UCSD-AML1 (cell line): ENCODE measurements around the gene PFN3.
A peak's percentile ranks its signal among the peaks of the same experiment; 100 is the strongest.

Experiments used
- DNase-seq: peaks from one replicate; lab custom pipeline; 2025; ENCODE audit not compliant: unreplicated experiment; lab: John Stamatoyannopoulos, UW

PFN3 gene, protein sequence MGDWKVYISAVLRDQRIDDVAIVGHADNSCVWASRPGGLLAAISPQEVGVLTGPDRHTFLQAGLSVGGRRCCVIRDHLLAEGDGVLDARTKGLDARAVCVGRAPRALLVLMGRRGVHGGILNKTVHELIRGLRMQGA

DNA sequence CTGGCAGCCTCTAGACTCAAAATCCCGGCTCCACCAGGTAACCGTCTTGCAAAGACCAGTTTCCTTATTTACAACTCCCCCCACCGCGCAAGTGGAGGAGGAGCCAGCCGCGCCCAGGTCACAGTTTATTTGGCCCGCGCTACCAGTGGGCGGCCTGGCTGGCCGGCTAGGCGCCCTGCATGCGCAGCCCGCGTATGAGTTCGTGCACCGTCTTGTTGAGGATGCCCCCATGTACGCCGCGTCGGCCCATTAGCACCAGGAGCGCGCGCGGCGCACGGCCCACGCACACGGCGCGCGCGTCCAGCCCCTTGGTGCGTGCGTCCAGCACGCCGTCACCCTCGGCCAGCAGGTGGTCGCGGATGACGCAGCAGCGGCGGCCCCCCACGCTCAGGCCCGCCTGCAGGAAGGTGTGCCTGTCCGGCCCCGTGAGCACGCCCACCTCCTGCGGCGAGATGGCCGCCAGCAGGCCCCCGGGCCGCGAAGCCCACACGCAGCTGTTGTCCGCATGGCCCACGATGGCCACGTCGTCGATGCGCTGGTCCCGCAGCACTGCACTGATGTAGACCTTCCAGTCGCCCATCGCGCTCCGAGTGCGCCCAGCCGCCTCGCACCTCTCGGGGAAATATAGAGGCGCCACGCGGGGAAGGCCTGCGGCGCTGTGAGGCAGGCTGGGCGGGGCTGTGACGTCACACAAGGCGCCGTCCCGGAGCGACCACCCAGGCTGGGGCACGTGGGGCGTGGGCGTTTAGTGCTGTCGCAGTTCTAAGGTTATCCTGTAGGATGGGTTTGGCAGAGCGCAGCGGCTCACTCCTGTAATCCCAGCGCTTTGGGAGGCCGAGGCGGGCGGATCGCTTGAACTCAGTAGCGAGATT is at the start of gene PFN3:
Gene PFN3 (minus strand): TSS at position 665 of the 872 bp plus-strand sequence. CDS start 85 bp downstream, at position 580.
- no peak for DNase-seq

DNA sequence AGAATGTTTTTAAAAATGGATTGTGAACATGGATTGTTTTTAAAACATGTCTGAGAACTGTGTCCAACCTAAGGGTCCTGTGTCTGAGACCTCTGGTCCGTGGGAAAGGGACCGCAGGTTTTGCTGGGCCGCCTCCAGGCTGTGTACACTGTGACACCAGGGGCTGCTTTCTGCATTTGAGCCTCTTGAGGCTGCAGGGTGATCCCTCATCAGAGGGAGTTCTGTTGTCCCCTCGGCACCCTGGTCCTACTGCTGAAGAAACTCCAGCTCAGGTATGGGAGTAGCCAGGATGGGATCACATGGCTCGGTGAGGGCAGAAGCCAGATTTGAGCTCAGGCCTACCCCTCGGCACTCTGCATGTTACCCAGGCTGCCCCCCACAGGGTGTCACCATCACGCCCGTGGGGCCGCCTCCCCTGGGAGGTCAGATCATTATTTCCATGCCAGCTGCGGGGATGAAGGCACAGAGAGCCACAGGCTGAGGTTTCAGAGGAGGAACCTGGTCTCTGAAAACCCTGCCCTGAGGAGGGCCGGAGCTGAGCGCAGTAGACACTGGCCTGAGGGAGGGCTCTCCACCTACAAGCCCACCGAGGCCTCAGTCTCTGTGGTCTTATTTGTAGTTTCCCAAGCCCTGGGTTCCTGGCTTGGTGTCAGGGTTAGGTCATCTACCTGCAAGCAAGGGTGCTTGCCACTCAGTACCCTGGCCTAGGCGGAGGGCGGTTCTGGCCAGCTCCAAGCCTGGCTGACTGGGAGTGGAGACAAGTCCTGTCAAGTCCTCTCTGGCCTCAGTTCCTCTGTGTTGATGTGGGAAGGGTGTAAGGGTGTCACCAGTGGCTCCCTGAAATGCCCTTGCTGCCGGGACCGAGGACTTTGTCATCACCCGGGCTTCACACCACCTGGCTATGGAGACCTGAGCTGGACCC is 48.9 kb upstream of the PFN3 start:
- no peak for DNase-seq

DNA sequence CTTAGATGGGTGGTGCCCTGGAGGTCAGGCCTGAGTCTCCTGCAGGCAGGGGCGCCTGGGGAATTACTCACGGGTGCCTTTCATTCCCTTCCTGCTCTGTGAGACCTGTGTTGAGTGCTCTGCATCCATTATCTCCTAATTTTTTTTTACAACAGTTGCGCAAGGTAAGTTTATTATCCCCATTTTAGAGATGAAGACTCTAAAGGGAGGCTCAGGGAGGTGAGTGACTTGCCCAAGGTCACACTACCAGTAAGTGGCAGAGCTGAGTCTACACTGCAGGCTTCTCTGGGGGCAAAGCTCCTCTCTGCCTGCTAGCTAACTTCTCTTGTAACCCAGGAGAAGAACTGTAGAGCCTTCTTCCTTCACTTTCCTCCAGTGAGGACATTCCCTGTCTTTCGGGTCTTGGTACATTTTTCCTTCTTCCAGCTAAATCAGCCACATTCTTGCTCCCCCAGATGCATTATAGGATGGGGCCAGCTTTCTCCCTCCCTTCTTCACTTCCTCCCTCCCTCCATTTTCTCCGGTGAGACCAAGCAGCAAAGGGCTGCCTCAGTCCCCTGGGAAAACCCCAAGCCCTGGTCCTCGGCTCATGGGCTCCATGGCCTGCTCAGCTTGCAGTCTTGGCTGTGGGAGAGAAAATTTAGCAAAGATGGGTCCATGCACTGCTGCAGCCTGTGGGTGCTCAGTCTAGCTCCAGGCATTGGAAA is 47.9 kb upstream of the PFN3 start:
- DNase-seq: no peak

DNA sequence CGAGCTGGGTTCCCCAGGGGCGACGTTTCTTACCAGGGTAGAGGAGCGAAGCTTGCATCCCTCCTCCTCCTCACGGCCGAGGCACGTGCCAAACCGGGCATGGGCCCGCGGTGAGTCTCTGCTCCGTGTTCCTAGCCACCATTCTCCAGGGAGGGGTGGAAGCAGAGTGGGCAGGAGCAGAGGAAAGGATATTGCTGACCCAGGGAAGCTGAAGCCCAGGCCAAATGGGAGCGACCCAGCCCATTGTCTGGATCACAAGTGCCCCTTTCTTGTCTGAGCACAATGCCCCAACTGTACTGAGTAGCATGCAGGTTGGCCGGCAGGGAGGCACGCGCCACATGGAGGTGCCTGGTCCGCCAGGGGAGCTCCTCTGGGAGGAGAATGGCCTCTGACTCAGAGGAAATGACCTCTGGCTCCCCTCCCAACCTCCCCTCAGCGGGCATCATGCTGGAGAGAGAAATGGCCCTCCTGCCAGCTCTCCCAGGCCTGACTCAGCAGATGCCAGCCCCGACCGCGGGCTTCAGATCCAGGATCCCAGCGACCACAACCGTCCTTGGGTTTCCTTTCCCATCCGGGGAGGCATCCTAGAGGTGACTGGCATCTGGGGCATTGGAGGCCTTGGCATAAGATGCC is 47.3 kb upstream of the PFN3 start:
- peak; percentile 75 for DNase-seq

DNA sequence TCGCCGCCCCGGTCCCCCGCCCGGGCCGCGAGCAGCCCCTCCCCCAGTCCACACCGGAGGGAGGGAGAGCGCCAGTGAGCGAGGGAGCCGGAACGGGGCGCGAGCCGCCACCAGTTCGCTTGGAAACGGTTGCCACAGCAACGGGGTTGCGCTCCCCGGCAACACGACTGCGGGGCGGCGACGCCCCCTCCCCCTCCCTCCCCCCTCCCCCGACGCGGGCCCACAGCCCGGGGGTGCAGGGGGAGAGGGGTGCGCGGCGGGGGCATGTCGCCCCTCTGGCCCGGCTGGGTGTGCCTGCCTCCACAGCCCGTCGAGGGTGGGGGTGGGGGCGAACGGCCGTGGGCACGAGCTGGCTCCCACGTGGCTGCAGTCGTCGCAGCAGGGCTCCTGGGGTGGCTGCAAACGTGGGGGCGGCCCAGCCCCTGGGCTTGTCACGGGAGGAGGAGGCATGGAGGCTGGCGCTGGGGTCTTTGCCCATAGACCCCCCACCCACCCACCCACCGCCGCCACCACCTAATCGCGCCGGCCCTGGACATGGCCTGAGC is 46.7 kb upstream of the PFN3 start:
- DNase-seq: peak; percentile 65

DNA sequence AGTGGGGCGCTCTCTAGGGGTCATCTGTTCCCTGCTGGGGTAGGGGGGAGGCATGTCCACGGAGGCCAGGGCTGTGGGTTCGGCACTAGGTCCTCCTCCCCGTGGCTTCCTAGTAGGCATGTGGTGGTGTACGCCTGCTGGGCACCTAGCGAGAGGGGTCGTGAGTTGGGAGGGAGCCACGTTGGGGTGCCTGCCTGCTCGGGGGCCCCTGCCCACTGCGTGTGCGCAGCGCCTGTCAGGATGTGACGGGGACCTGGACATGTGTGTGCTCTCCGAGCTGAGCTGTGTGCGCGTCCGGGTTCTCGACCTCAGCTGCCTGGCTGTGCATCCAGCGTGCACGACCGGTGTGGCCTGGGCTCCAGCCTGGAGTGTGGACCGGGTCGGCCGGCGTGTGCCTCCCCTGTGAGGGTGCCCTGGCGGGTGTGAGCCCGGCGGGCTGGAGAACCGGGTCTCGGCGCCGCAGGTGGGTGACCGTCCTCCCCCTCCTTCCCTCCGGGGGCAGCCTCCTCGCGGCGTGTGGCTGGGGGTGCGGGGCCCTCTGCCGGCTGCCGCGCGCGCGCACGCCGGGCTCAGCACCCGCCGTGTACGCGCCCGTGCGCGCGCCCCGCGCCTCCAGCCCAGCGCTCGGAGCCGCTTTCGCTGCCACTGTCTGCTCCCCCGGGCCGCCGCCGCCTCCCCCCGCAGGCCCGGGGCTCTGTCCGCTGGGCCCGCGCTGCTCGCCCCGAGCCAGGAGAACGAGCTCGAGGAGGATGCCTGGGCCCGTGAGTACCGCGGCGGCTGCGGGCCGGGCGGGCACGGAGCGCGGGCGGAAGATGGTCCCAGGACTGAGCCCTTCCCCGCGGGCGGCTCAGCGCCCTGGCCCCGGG is 46.0 kb upstream of the PFN3 start, which contains the start of gene PRR7:
Gene PRR7 (plus strand): TSS at position 615 of the 866 bp plus-strand sequence. CDS start 8,254 bp downstream, outside the sequence.
- DNase-seq: peak; percentile 78

DNA sequence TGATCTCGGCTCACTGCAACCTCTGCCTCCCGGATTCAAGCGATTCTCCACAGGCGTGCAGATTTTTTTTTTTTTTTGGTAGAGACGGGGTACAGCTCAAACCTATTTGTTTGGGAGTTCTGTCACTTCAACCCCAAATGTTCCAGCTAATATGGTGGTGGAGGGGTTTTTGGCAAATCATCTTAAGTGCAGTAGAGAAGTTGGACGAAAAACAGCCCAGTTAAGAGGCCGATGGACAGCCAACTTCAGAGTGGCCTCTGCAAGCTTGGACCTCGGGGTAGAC is 45.4 kb upstream of the PFN3 start:
- no peak for DNase-seq

DNA sequence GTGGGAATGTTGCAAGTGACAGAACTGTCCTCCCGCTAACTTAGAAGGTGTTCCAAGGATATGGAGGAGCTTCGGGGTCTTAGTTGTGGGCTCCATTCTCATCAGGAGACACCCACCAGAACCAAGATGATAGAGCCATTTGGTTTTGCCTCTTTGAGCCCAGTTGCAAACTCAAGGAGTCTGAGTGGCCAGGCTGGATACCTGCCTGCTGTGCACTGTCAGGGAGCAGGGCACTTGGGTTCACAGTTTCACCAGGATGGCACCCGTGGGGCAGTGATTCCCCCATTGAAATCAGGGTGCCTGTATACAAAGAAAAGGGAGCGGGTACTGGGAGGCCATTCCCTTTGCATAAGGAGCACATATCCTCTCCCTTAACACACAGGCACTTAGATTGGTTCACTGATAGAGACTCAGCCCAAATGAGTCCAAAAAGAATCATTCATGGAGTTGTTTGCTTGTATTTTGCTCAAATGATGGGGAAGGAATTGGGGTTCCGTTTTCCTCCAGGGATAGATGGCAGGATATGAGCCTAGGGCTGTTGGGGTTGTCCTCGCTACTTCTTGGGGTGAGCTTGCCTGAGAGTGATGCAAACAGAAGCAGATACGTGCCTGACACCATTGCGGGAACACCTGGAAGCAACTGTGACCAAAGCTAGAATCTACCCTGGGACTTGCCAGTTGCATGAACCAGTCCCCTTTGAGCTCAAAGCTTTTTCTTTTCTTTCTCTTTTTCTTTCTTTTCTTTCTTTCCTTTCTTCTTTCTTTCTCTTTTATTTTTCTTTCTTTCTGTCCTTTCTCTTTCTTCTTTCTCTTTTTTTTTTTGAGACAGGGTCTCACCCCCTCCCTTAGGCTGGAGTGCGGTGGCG is 44.8 kb upstream of the PFN3 start:
- DNase-seq: no peak

DNA sequence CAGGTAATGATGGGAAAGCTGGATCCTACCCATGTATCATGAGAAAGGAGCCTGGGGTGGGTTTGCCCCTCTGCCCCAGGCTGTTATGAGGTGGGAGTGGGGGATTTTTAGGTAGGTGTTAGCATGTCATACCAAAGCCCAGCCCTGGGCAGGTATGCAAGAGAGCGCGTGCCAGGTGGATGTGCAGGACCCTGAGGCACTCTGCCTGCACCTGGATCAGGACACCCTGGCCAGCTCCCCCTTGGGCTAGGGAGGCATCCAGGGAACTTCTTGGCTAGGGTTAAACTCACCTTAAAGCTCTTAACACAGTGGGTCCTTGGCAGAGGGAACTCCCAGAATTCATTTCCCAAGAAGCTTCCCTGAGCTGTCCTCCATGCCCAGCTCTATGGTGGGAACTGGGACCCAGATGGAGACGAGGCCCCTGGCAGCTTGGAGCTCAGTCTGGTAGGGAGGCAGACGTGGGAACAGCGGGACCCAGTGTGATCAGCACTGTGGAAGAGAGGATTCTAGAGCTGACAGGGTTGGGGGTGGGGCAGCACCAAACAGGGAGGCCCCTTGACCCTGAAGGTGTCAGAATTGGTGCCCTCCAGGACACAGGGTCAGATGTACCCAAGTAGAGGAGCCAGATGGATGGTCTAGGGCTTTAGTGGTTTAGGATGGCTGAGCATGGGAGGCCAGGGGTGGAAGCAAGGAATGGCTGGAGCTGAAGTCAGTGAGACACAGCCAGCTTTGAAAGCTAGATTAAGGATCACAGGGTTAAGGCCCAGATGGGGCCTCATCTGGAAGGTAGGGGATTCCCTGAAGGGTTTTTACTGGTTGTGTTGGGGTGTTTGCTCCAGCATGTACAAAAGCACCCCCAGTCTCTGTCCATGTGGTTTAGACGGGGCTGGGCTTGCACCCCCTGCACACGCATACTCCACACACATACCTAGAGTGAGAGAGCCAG is 43.9 kb upstream of the PFN3 start:
- no peak for DNase-seq

DNA sequence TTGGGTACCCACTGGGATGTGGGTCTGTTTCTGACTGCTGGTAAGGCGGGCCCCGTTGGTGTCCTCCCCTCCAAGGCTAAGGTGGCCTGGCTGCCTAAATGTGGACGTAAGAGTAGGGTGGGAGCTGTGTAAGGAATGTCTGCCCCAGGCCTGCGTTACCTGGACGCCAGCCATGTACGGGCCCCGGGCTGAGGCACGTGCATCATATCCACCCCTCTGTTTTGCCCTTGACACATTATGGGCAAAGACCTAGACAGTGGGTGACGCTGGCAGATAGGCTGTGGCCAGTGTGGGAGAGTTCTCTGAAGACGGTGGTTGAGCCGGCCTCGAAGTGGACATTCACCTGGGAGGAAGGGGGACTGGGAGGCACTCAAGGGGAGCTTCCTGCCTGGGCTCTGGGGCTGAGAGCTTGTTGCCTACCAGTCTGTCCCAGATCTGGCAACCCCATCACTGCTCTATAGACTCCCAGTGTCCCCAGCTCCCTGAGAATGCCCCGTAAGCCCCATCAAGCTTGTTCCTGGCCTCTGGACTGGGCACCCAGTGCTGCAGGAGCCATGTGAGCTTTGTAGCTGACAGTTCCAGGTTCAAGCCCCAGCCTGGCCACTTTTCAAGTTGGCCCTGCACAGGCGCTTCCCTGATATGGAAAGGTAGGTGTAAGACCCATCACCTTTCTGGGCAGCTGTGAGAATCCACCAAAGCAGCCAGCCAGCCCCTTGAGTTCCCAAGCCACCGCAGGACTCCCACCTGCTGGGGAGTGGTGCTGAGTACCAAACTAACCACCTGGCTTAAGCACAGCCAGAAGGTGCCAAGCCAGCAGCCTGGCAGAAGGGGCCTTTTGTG is 42.9 kb upstream of the PFN3 start:
- DNase-seq: no peak

DNA sequence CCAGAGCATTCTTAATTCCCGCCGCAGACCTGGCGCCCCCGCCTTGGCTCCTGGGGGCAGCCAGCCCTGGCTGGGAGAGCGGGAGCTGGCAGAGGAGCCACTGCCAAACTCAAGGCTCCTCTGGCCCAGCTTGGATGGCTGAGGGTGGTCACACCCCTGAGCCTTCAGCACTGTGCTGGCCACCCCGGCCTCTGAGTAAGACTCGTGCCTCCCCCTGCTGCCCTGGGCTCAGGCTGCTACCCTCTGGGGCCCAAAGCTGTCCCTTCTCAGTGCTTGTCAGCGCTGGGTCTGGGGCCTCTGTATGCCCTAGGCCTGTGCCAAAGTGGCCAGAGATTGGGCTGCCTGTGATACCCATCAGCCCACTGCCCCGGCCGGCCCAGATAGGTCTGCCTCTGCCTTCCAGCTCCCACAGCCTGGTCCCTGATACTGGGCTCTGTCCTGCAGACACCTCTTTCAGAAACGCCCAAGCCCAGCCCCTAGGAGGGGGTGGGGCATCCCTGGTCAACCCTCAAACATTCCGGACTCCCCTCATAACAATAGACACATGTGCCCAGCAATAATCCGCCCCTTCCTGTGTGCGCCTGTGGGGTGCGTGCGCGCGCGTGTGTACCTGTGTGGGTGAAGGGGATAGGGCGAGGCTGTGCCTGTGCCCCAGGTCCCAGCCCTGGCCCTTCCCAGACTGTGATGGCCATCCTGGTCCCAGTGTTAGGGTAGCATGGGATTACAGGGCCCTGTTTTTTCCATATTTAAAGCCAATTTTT is 41.8 kb upstream of the PFN3 start:
- DNase-seq: no peak

DNA sequence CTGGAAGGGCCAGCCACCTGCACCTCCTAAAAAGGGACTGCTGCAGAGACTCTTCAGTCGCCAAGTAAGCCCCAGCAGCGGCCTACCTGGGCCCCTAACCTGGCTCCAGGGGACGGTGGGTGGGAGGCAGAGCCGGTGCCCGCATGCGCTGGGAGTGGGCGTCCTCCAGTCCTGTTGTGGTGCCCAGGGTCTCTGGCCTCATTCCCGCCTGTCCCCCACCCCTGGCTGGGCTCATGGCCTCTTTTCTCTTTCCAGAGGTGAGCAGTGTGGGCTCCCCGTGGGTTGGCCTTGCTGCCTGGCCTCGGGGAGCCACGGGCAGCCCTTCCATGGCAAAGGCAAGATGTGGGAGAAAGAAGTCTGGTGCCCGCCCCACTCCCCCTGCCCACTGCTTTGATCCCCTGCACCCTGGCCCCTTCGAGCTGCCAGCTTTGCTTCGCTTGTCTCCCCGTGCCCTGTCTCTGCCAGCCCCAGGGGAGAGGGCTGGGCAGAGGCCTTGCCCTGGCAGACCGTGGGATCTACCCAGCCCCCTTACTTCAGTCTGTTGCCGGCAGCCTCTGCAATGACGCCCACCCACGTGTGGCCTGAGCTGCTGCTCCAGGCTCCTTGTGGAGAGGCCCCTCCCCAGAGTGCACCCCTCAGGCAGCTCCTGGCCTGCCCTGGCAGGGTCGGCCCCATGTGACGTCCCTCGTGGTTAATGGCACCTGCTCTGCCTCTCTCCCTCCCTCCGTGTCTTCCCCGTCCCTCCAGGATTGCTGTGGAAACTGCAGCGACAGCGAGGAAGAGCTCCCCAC is 40.7 kb upstream of the PFN3 start:
- no peak for DNase-seq

DNA sequence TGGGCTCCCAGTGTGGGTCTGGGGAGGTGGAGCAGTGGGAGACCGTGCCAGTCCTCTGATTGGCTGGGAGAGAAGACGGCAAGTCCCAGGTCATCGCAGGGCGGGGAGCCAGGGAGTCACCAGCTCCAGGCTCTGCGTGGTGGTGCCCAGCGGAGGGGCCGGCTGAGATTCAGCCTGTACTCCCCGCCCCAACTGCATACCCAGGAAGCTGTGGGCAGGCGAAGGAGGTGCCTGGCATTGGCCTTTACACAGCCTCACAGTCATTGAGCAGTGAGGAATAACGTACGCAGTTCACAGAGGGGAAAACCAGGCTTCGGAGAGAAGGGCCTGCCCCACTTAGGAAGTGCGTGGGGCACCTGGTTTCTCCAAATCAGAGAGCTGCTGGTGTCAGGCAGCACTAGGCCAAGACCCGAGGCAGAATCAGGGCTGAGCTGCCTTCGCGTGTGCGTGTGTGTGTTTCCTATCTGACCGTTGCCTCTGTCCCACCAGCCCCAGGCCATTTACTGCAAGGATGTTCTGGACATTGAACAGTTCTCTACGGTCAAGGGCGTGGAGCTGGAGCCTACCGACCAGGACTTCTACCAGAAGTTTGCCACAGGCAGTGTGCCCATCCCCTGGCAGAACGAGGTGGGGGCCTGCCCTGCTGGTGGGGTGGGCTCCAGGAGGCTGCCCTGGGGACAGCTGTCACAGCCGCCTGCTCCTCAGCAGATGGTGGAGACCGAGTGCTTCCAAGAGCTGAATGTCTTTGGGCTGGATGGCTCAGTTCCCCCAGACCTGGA is 39.9 kb upstream of the PFN3 start:
- DNase-seq: no peak

DNA sequence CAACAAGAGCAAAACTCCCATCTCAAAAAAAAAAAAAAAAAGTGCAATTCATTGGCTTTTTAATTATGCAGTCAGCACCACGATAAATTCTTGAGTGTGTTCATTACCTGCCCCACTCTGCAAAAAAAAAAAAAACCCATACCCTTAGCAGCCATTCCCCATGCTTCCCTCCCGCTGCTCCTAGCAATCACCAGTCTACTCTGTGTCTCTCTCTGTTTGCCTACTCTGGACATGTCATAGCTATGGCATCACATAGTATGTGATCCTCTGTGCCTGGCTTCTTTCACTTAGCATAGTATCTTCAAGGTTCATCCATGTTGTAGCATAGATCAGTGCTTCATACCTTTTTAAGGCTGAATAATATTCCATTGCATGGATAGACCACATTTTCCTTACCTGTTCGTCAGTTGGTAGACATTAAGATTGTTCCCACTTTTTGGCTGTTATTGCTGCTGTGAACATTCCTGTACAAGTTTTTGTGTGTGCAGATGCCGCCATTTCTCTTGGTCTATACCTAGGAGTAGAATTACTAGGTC is 39.1 kb upstream of the PFN3 start:
- no peak for DNase-seq
